Neural cell (in vitro differentiated cells): ENCODE results near the gene BMP7.
"Not testable (repeated sequence)": the region's sequence is repeated elsewhere in the genome, so short reads cannot be mapped to it uniquely, and the experiment has no call there.

Experiments used
- CTCF ChIP-seq: fragments of 450-650 bp; IDR thresholded peaks from 2 replicates; pipeline ENCODE4 v1.5.1; 2014; ENCODE audit warnings: antibody characterized with exemption, mild to moderate bottlenecking, moderate library complexity; ENCODE audit not compliant: poor library complexity, severe bottlenecking
- EP300 ChIP-seq: fragments of 450-650 bp; conservative IDR thresholded peaks from 2 replicates; pipeline ENCODE4 v1.6.1; 2014; ENCODE audit warnings: antibody characterized with exemption, mild to moderate bottlenecking, moderate library complexity; ENCODE audit not compliant: poor library complexity, severe bottlenecking
- EZH2 ChIP-seq: fragments of 200-600, 300-800 bp; shearing (Covaris generic), sonication (generic); IDR thresholded peaks from 2 replicates; pipeline ENCODE4 v1.6.1; 2014; ENCODE audit warnings: antibody characterized with exemption, low read length, borderline replicate concordance, mild to moderate bottlenecking; ENCODE audit not compliant: insufficient read depth, poor library complexity, severe bottlenecking
- POLR2AphosphoS5 ChIP-seq: IDR thresholded peaks from 2 replicates; pipeline ENCODE4 v1.6.1; 2012
- RAD21 ChIP-seq: fragments of 450-650 bp; conservative IDR thresholded peaks from 2 replicates; pipeline ENCODE4 v1.6.1; 2014; ENCODE audit warnings: antibody characterized with exemption, mild to moderate bottlenecking, moderate library complexity
- REST ChIP-seq: IDR thresholded peaks from 2 replicates; pipeline ENCODE4 v1.6.1; 2012; ENCODE audit warnings: borderline replicate concordance
- SMC3 ChIP-seq: fragments of 450-650 bp; conservative IDR thresholded peaks from 2 replicates; pipeline ENCODE4 v1.6.1; 2014; ENCODE audit warnings: antibody characterized with exemption, mild to moderate bottlenecking, moderate library complexity; ENCODE audit not compliant: poor library complexity

GRCh38 chr20:57239725-57240124 is 26.7 kb downstream of the BMP7 start:
- TF ChIP-seq EP300, SMC3, CTCF, EZH2, REST, RAD21, POLR2AphosphoS5: not testable (repeated sequence)
